ENCODE measurements around the gene RASGRP4. TPM values are rescaled to one million over a fixed set of nuclear protein-coding genes. Genes with fewer than 3 reads are reported as not detected.
A peak's percentile ranks its signal among the peaks of the same experiment; 100 is the strongest.
"Not testable (repeated sequence)": the region's sequence is repeated elsewhere in the genome, so short reads cannot be mapped to it uniquely, and the experiment has no call there.

The RASGRP4 gene
- total RNA-seq, 1 donor from 2014 or later: 7.6 TPM

- DNase-seq (no peak), ATAC-seq (no peak)
- Histone ChIP-seq H3K4me3 (peak overlapping the region; percentile 82), H3K27me3 (no peaks in the 10 kb centered on the region), H3K9me3 (no peaks in the 10 kb centered on the region), H3K36me3 (peaks cover 14% of the 10 kb centered on the region), H3K27ac (peak overlapping the region; percentile 85), H3K4me1 (peaks cover 16% of the 10 kb centered on the region)
- intact Hi-C loops (cut with DNase I): no loop called here
- no peak for TF ChIP-seq CTCF (IDR thresholded peaks at IDR 0.05)
Measured at GRCh38 chr19:38373907-38374331, 52.1 kb downstream of the RASGRP4 start.

- DNase-seq: no peak
- H3K27me3 ChIP-seq: no peaks in the 10 kb centered on the region
- no peaks in the 10 kb centered on the region for H3K9me3 ChIP-seq
- peaks cover 10% of the 10 kb centered on the region for H3K4me1 ChIP-seq
- no peaks in the 10 kb centered on the region for H3K36me3 ChIP-seq
- intact Hi-C loops (cut with DNase I): no loop called here
- no peak for ATAC-seq
- no peak for TF ChIP-seq CTCF (IDR thresholded peaks at IDR 0.05)
- no peak overlapping the region for H3K4me3 ChIP-seq
- no peak overlapping the region for H3K27ac ChIP-seq
Measured at GRCh38 chr19:38371081-38371480, 54.9 kb downstream of the RASGRP4 start.

- Histone ChIP-seq H3K9me3 (no peaks in the 10 kb centered on the region), H3K36me3 (no peaks in the 10 kb centered on the region), H3K4me1 (peaks cover 3% of the 10 kb centered on the region), H3K27me3 (no peaks in the 10 kb centered on the region), H3K4me3 (no peak overlapping the region), H3K27ac (no peak overlapping the region)
- intact Hi-C loops (cut with DNase I): no loop called here
- DNase-seq (no peak), ATAC-seq (no peak)
- no peak for TF ChIP-seq CTCF (IDR thresholded peaks at IDR 0.05)
Measured at GRCh38 chr19:38370299-38370698, 55.7 kb downstream of the RASGRP4 start.

- TF ChIP-seq CTCF (IDR thresholded peaks at IDR 0.05): no peak
- no peaks in the 10 kb centered on the region for H3K27me3 ChIP-seq
- intact Hi-C loops (cut with DNase I): no loop called here
- no peaks in the 10 kb centered on the region for H3K9me3 ChIP-seq
- ATAC-seq: no peak
- H3K4me3 ChIP-seq: no peak overlapping the region
- no peaks in the 10 kb centered on the region for H3K36me3 ChIP-seq
- H3K4me1 ChIP-seq: no peaks in the 10 kb centered on the region
- DNase-seq: no peak
- no peak overlapping the region for H3K27ac ChIP-seq
Measured at GRCh38 chr19:38369584-38369983, 56.4 kb downstream of the RASGRP4 start.

GRCh38 chr19:38367041-38367440 is 59.0 kb downstream of the RASGRP4 start:
- intact Hi-C loops (cut with DNase I): no loop called here
- no peaks in the 10 kb centered on the region for H3K27me3 ChIP-seq
- H3K27ac ChIP-seq: no peak overlapping the region
- no peak for TF ChIP-seq CTCF (IDR thresholded peaks at IDR 0.05)
- peaks cover 7% of the 10 kb centered on the region for H3K4me1 ChIP-seq
- no peaks in the 10 kb centered on the region for H3K36me3 ChIP-seq
- no peak overlapping the region for H3K4me3 ChIP-seq
- no peak for ATAC-seq
- no peaks in the 10 kb centered on the region for H3K9me3 ChIP-seq
- no peak for DNase-seq

- H3K27me3 ChIP-seq: peaks cover 19% of the 10 kb centered on the region
- H3K4me1 ChIP-seq: peaks cover 11% of the 10 kb centered on the region
- H3K27ac ChIP-seq; DNase-seq; H3K9me3 ChIP-seq; intact Hi-C loops (cut with DNase I); H3K36me3 ChIP-seq; ATAC-seq: not testable (repeated sequence)
- peak overlapping the region; percentile 67 for H3K4me3 ChIP-seq
Measured at GRCh38 chr19:38362946-38363688, 62.9 kb downstream of the RASGRP4 start.

Data from upper lobe of right lung (tissue), 1 donor.